ENCODE results near the gene SMIM15.

- TF ChIP-seq, protein P1, sequence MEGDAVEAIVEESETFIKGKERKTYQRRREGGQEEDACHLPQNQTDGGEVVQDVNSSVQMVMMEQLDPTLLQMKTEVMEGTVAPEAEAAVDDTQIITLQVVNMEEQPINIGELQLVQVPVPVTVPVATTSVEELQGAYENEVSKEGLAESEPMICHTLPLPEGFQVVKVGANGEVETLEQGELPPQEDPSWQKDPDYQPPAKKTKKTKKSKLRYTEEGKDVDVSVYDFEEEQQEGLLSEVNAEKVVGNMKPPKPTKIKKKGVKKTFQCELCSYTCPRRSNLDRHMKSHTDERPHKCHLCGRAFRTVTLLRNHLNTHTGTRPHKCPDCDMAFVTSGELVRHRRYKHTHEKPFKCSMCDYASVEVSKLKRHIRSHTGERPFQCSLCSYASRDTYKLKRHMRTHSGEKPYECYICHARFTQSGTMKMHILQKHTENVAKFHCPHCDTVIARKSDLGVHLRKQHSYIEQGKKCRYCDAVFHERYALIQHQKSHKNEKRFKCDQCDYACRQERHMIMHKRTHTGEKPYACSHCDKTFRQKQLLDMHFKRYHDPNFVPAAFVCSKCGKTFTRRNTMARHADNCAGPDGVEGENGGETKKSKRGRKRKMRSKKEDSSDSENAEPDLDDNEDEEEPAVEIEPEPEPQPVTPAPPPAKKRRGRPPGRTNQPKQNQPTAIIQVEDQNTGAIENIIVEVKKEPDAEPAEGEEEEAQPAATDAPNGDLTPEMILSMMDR (IDR thresholded peaks at IDR 0.05) = no peak
- TF ChIP-seq POLR2A (IDR thresholded peaks at IDR 0.05) (no peak), EP300 (IDR thresholded peaks at IDR 0.05; ENCODE audit: low read depth) (no peak)
Observed at GRCh38 chr5:61119066-61119465, 43.2 kb downstream of the SMIM15 start.
